Endothelial cell (in vitro differentiated cells): ENCODE data around the gene ASB14. TPM values are rescaled to one million over a fixed set of nuclear protein-coding genes. Genes with fewer than 3 reads are reported as not detected.

Experiments used
- DNase-seq: peaks from one replicate; pipeline ENCODE4 v3.0.0; 2021; ENCODE audit warnings: low spot score
- H3K27ac Mint-ChIP-seq: one replicate; pipeline ENCODE4 v1.8.0; 2021; ENCODE audit warnings: mixed read lengths, inconsistent platforms; ENCODE audit not compliant: unreplicated experiment
- H3K27me3 Mint-ChIP-seq: one replicate; pipeline ENCODE4 v1.8.0; 2021; ENCODE audit warnings: mild to moderate bottlenecking, moderate library complexity, mixed read lengths, inconsistent platforms; ENCODE audit not compliant: unreplicated experiment
- H3K36me3 Mint-ChIP-seq: one replicate; pipeline ENCODE4 v1.8.0; 2021; ENCODE audit warnings: mild to moderate bottlenecking, low read depth, mixed read lengths, inconsistent platforms; ENCODE audit not compliant: unreplicated experiment
- H3K4me1 Mint-ChIP-seq: one replicate; pipeline ENCODE4 v1.8.0; 2021; ENCODE audit warnings: mild to moderate bottlenecking, mixed read lengths, inconsistent platforms; ENCODE audit not compliant: unreplicated experiment
- H3K4me3 Mint-ChIP-seq: one replicate; pipeline ENCODE4 v1.8.0; 2021; ENCODE audit warnings: mild to moderate bottlenecking, mixed read lengths, inconsistent platforms; ENCODE audit not compliant: unreplicated experiment
- H3K9me3 Mint-ChIP-seq: one replicate; pipeline ENCODE4 v1.8.0; 2021; ENCODE audit warnings: mixed read lengths, inconsistent platforms; ENCODE audit not compliant: unreplicated experiment
- total RNA-seq: library from RNA; stranded (reverse); fragmentation: NEBNext Ultra II Directional; extraction: Animal tissue kit (Norgen Biotek cat#: 25700); gene quantifications from one replicate; pipeline ENCODE4 v1.2.1, GENCODE V29; 2021; ENCODE audit not compliant: unreplicated experiment
- TF ChIP-seq, protein P1 (sequence below): fragments of 200-600 bp; sonication (generic); IDR thresholded peaks from one replicate; pipeline ENCODE4 v1.5.0; 2021; ENCODE audit warnings: antibody characterized with exemption; ENCODE audit not compliant: unreplicated experiment

The ASB14 gene
- total RNA-seq, 1 donor from 2014 or later, result not detected

DNA sequence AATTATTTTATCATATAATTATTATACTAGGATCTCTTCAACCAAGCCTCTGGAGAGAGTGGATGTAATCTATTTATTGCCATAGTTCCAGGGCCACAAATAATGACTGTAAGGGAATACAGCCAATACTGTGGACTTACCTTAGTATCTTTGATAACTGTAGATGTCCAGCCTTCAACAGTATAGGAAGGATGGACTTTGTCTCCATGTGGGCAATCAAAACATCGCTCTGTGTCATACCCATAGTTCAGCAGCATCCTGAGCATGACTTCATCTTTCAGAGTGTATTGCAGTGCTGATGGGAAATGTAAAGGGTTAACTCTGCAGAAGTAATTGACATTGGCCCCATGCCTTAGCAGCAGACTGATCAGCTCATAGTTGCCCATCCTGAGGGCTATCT is 14.2 kb downstream of the ASB14 start:
- no peak for DNase-seq
- Mint-ChIP-seq H3K4me1 (no peaks in the 10 kb centered on the region), H3K4me3 (no peak overlapping the region), H3K27ac (no peak overlapping the region), H3K36me3 (no peaks in the 10 kb centered on the region), H3K27me3 (no peaks in the 10 kb centered on the region), H3K9me3 (no peaks in the 10 kb centered on the region)
- TF ChIP-seq, protein P1, sequence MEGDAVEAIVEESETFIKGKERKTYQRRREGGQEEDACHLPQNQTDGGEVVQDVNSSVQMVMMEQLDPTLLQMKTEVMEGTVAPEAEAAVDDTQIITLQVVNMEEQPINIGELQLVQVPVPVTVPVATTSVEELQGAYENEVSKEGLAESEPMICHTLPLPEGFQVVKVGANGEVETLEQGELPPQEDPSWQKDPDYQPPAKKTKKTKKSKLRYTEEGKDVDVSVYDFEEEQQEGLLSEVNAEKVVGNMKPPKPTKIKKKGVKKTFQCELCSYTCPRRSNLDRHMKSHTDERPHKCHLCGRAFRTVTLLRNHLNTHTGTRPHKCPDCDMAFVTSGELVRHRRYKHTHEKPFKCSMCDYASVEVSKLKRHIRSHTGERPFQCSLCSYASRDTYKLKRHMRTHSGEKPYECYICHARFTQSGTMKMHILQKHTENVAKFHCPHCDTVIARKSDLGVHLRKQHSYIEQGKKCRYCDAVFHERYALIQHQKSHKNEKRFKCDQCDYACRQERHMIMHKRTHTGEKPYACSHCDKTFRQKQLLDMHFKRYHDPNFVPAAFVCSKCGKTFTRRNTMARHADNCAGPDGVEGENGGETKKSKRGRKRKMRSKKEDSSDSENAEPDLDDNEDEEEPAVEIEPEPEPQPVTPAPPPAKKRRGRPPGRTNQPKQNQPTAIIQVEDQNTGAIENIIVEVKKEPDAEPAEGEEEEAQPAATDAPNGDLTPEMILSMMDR, result no peak

DNA sequence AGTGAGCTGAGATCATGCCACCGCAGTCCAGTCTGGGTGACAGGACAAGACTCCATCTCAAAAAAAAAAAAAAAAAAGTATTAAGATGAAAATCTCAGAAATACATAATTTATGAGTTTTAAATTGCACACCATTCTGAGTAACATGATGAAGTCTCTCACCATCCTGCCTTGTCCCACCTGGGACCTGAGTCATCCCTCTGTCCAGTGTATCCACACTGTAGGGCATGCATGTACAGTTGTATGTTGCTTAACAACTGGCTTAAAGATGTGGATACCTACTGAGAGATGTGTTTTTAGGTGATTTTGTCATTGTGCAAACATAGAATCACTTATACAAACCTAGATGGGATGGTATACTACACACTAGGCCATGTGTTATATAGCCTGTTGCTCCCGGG is 17.1 kb downstream of the ASB14 start:
- H3K36me3 Mint-ChIP-seq, result no peaks in the 10 kb centered on the region
- H3K9me3 Mint-ChIP-seq, result no peaks in the 10 kb centered on the region
- H3K4me1 Mint-ChIP-seq, result no peaks in the 10 kb centered on the region
- H3K27me3 Mint-ChIP-seq, result no peaks in the 10 kb centered on the region
- no peak overlapping the region for H3K4me3 Mint-ChIP-seq
- TF ChIP-seq, protein P1, result no peak
- DNase-seq, result no peak
- no peak overlapping the region for H3K27ac Mint-ChIP-seq

DNA sequence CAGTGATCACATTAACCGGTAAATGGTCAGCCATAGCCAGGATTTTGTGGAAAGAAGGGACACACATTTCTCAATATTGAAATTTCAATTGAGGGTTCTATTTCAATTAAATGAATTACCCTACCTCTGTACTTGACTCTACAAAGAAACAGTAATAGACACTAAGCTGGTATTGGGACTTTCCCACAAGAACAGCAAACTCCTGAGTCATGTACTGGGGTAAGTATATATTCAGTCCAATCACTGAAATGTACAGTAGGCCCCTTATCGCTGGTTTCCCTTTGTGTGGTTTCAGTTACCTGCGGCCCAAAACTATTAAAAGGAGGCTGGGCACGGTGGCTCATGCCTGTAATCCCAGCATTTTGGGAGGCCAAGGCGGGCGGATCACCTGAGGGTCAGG is 17.6 kb downstream of the ASB14 start:
- TF ChIP-seq, protein P1, result no peak
- Mint-ChIP-seq H3K4me1 (no peaks in the 10 kb centered on the region), H3K36me3 (no peaks in the 10 kb centered on the region)

DNA sequence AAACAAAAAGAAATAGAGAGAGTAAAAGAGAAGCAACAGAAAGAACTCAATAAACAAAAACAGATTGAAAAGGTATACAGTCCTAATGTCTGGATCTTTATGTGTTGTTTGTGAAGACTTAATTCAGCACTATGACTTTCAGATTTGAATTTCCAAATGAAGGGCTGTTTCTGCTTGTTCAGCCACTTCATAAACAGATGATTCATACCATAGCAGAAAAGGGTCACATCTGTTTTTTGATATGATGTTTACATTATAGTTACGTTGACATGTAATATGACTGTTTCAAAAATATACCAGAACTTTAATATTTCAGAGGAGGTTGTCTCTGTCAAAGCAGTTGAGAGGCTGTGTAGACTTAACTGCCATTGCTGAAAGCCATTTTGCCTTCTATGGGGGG is 24.1 kb downstream of the ASB14 start:
- Mint-ChIP-seq H3K36me3 (peaks cover 25% of the 10 kb centered on the region), H3K4me1 (no peaks in the 10 kb centered on the region), H3K4me3 (no peak overlapping the region)

More for the DNA sequence above, 17.6 kb downstream of the ASB14 start:
- H3K27me3 Mint-ChIP-seq, result no peaks in the 10 kb centered on the region
- H3K27ac Mint-ChIP-seq, result no peak overlapping the region
- H3K4me3 Mint-ChIP-seq, result no peak overlapping the region
- no peaks in the 10 kb centered on the region for H3K9me3 Mint-ChIP-seq
- DNase-seq, result no peak

DNA sequence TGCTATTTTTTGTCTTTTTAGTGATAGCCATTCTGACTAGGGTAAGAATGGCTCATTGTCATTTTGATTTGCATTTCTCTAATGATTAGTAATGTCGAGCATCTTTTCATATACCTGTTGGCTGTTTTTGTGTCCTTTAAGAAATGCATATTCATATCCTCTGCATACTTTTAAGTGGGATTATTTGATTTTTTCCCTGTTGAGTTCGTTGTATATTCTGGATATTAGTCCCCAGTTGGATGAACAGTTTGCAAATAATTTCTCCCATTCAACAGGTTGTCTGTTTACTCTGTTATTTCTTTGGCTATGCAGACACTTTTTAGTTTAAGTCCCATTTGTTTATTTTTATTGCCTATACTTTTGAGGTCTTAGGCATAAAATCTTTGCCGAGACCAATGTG is 30.6 kb downstream of the ASB14 start:
- Mint-ChIP-seq H3K27ac (no peak overlapping the region), H3K27me3 (peaks cover 2% of the 10 kb centered on the region), H3K4me1 (no peaks in the 10 kb centered on the region), H3K9me3 (no peaks in the 10 kb centered on the region), H3K4me3 (peak overlapping the region; percentile 70), H3K36me3 (peaks cover 38% of the 10 kb centered on the region)
- TF ChIP-seq, protein P1, result no peak
- no peak for DNase-seq

More for the DNA sequence above, 24.1 kb downstream of the ASB14 start:
- TF ChIP-seq, protein P1, result no peak
- DNase-seq, result no peak
- Mint-ChIP-seq H3K27me3 (no peaks in the 10 kb centered on the region), H3K9me3 (no peaks in the 10 kb centered on the region), H3K27ac (no peak overlapping the region)
